Measurements from ENCODE around the gene PPP6R2. TPM values are rescaled to one million over a fixed set of nuclear protein-coding genes. Genes with fewer than 3 reads are reported as not detected.
A peak's percentile ranks its signal among the peaks of the same experiment; 100 is the strongest.

PPP6R2 gene
- total RNA-seq, 1 donor from 2014 or later = 55.9 TPM

DNA sequence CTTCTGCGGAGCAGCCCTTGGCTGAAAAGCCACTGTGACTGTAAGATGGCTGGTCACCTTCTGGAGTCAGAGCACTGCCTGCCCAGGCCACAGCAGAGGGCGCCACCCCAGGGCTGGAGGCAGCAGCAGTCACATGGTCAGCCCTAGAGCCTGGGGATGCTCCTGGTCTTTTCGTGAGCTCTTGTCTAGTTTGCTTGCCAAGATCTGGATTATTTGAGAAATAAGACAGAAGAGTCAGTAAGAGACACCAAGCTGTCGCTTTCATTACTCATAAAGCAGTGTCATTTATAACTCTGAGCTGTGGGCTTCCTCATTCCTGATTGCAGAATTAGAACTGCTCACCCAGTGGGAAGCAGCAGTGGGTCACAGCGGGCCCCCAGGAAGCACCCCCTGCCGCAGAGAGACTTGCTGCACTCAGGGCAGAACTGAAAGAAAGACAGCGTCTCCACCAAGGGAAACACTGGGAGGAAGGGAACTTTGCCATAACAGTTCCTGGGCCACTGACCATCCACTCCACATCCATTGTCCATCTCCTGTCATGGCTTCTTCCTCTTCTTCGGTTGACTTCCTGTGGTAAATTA lies 56.7 kb downstream of the PPP6R2 start:
- peak overlapping the region; percentile 69 for H3K27ac Mint-ChIP-seq (ENCODE audit: unreplicated experiment)
- DNase-seq (ENCODE audit: low read depth, low spot score) = peak; percentile 33
- no peaks in the 10 kb centered on the region for H3K9me3 Mint-ChIP-seq
- H3K36me3 Mint-ChIP-seq (ENCODE audit: low read depth) = peaks cover under 1% of the 10 kb centered on the region
- no peak overlapping the region for H3K4me3 Mint-ChIP-seq
- peaks cover 14% of the 10 kb centered on the region for H3K4me1 Mint-ChIP-seq
- no peaks in the 10 kb centered on the region for H3K27me3 Mint-ChIP-seq (ENCODE audit: low read depth)
- TF ChIP-seq, protein P1, sequence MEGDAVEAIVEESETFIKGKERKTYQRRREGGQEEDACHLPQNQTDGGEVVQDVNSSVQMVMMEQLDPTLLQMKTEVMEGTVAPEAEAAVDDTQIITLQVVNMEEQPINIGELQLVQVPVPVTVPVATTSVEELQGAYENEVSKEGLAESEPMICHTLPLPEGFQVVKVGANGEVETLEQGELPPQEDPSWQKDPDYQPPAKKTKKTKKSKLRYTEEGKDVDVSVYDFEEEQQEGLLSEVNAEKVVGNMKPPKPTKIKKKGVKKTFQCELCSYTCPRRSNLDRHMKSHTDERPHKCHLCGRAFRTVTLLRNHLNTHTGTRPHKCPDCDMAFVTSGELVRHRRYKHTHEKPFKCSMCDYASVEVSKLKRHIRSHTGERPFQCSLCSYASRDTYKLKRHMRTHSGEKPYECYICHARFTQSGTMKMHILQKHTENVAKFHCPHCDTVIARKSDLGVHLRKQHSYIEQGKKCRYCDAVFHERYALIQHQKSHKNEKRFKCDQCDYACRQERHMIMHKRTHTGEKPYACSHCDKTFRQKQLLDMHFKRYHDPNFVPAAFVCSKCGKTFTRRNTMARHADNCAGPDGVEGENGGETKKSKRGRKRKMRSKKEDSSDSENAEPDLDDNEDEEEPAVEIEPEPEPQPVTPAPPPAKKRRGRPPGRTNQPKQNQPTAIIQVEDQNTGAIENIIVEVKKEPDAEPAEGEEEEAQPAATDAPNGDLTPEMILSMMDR (conservative IDR thresholded peaks at IDR 0.05) = peak; percentile 46

DNA sequence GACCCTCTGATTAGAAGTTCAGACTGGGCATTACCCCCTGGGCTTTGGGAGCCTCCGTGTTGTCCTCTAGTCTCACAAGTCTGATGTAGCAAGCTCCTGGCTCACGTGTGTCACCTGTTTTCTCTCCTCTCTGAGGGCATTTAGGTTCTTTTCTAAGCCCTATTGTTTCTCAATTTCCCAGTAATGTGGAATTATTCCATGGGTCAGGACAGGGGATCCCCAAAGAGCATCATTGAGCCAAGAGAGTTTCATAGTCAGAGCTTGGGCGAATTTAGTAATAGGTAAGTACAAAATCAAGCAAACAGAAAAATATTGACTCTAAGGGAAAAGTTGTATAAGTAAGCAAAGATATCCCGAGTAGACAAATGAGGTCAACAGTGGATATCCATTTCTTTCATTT lies 57.3 kb downstream of the PPP6R2 start:
- Mint-ChIP-seq H3K4me1 (peaks cover 14% of the 10 kb centered on the region), H3K27me3 (ENCODE audit: low read depth) (no peaks in the 10 kb centered on the region), H3K36me3 (ENCODE audit: low read depth) (peaks cover 3% of the 10 kb centered on the region), H3K27ac (ENCODE audit: unreplicated experiment) (peak overlapping the region; percentile 69), H3K4me3 (no peak overlapping the region), H3K9me3 (no peaks in the 10 kb centered on the region)
- TF ChIP-seq, protein P1 (conservative IDR thresholded peaks at IDR 0.05) = no peak
- DNase-seq (ENCODE audit: low read depth, low spot score) = no peak

DNA sequence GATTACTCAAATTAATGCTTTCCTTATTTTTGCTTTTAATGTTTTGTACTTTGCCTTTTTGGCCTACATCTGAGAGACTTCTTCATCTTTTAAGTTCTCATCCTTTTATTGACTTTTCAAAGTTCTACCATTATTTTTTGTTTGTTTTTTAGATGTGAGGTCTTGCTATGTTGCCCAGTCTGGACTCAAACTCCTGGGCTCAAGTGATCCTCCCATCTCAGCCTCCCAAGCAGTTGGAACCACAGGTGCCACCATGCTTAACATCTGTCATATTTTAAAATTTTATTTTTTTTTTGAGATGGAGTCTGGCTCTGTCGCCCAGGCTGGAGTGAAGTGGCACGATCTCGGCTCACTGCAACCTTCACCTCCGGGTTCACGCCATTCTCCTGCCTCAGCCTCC lies 57.8 kb downstream of the PPP6R2 start:
- Mint-ChIP-seq H3K4me1 (peaks cover 14% of the 10 kb centered on the region), H3K27me3 (ENCODE audit: low read depth) (no peaks in the 10 kb centered on the region), H3K9me3 (no peaks in the 10 kb centered on the region), H3K4me3 (no peak overlapping the region), H3K27ac (ENCODE audit: unreplicated experiment) (no peak overlapping the region), H3K36me3 (ENCODE audit: low read depth) (peaks cover 3% of the 10 kb centered on the region)
- TF ChIP-seq, protein P1 (conservative IDR thresholded peaks at IDR 0.05) = no peak
- DNase-seq (ENCODE audit: low read depth, low spot score) = no peak

DNA sequence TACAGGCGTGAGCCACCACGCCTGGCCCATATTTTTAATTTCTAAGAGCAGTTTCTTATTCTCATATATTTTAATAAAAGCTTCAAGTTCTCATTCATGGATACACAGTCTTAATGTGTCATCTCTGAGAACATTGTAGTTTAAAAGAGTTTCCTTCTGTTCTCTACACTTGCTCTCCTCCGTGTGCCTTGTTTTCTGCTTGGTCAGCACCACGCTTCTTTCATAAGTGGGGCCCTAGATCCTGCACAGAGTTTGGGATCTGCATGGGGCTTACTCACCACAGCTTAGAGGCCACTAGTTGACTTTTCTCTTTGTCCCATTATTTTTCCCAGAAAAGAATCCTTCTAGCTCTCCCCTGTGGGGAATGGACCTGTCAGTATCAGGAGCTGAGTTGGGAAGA lies 58.8 kb downstream of the PPP6R2 start:
- TF ChIP-seq, protein P1 (conservative IDR thresholded peaks at IDR 0.05) = no peak

DNA sequence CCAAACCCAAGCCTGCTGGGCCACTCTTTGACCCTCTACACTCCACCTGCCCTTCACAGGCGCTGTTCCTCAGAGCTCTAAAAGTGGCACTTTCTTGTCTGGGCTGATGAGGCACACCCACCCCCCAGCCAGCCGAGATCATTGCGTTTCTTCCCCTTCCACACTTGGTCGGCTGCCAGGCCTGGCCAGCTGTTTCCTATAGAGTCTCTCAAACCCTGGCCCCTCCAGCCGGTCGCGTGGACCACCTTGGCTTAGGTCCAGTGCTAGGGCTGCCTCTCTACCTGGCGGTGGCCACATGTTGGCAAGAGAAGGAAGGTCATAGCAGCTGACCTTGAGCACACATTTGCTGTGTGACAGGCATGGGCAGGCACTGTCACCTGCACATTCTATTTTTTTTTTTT lies 60.6 kb downstream of the PPP6R2 start:
- TF ChIP-seq, protein P1 (conservative IDR thresholded peaks at IDR 0.05) = no peak
- H3K9me3 Mint-ChIP-seq = no peaks in the 10 kb centered on the region
- H3K4me1 Mint-ChIP-seq = peaks cover 4% of the 10 kb centered on the region
- no peak for DNase-seq (ENCODE audit: low read depth, low spot score)
- H3K4me3 Mint-ChIP-seq = no peak overlapping the region
- H3K27ac Mint-ChIP-seq (ENCODE audit: unreplicated experiment) = no peak overlapping the region
- peaks cover 8% of the 10 kb centered on the region for H3K36me3 Mint-ChIP-seq (ENCODE audit: low read depth)
- no peaks in the 10 kb centered on the region for H3K27me3 Mint-ChIP-seq (ENCODE audit: low read depth)

More for the DNA sequence above, 58.8 kb downstream of the PPP6R2 start:
- Mint-ChIP-seq H3K27me3 (ENCODE audit: low read depth) (no peaks in the 10 kb centered on the region), H3K4me3 (no peak overlapping the region), H3K27ac (ENCODE audit: unreplicated experiment) (no peak overlapping the region), H3K36me3 (ENCODE audit: low read depth) (peaks cover 6% of the 10 kb centered on the region), H3K4me1 (peaks cover 9% of the 10 kb centered on the region), H3K9me3 (no peaks in the 10 kb centered on the region)
- DNase-seq (ENCODE audit: low read depth, low spot score) = no peak

All from neural crest cell (in vitro differentiated cells).